ENCODE results near the gene SEMA4B.
A peak's percentile ranks its signal among the peaks of the same experiment; 100 is the strongest.
"Not testable (repeated sequence)": the region's sequence is repeated elsewhere in the genome, so short reads cannot be mapped to it uniquely, and the experiment has no call there.

SEMA4B gene

GRCh38 chr15:90201130-90201943 is at the start of gene SEMA4B:
Gene SEMA4B (plus strand): TSS chr15:90201330. CDS start chr15:90201579, 249 bp downstream.
- DNase-seq = peak; percentile 64

GRCh38 chr15:90151989-90152645 is 49.0 kb upstream of the SEMA4B start:
- no peak for DNase-seq

- DNase-seq = no peak
Measured at GRCh38 chr15:90153658-90154057, 47.5 kb upstream of the SEMA4B start.

- no peak for DNase-seq
Measured at GRCh38 chr15:90154246-90154645, 46.9 kb upstream of the SEMA4B start.

- DNase-seq = peak; percentile 53
Measured at GRCh38 chr15:90154861-90155626, 46.1 kb upstream of the SEMA4B start.

- peak; percentile 13 for DNase-seq
Measured at GRCh38 chr15:90159213-90159612, 41.9 kb upstream of the SEMA4B start.

GRCh38 chr15:90160781-90161727 is 40.1 kb upstream of the SEMA4B start:
- DNase-seq = no peak

GRCh38 chr15:90161950-90162361 is 39.2 kb upstream of the SEMA4B start:
- DNase-seq = no peak

- no peak for DNase-seq
Measured at GRCh38 chr15:90162956-90163355, 38.2 kb upstream of the SEMA4B start.

- DNase-seq = not testable (repeated sequence)
Measured at GRCh38 chr15:90164239-90164638, 36.9 kb upstream of the SEMA4B start.

- no peak for DNase-seq
Measured at GRCh38 chr15:90165157-90165556, 36.0 kb upstream of the SEMA4B start.

GRCh38 chr15:90165659-90166489 is 35.3 kb upstream of the SEMA4B start:
- peak; percentile 100 for DNase-seq

- DNase-seq = no peak
Measured at GRCh38 chr15:90167121-90167520, 34.0 kb upstream of the SEMA4B start.

GRCh38 chr15:90171623-90172022 is 29.5 kb upstream of the SEMA4B start:
- DNase-seq = no peak

GRCh38 chr15:90173372-90173771 is 27.8 kb upstream of the SEMA4B start:
- no peak for DNase-seq

- DNase-seq = no peak
Measured at GRCh38 chr15:90174140-90174875, 26.8 kb upstream of the SEMA4B start.

- DNase-seq = no peak
Measured at GRCh38 chr15:90177012-90177411, 24.1 kb upstream of the SEMA4B start.

GRCh38 chr15:90178468-90179435 is 22.4 kb upstream of the SEMA4B start:
- DNase-seq = no peak

GRCh38 chr15:90181776-90182175 is 19.4 kb upstream of the SEMA4B start:
- no peak for DNase-seq
